WERI-Rb-1 (cell line): ENCODE data around the gene KIAA1671.

Experiments
- DNase-seq: peaks from one replicate; pipeline ENCODE4 v3.0.0-alpha.2; 2020
- H3K27ac ChIP-seq: fragments of 250-450 bp; sonication (Bioruptor Pico); 2 replicates; pipeline ENCODE4 v1.5.1; 2020; ENCODE audit warnings: mild to moderate bottlenecking, moderate library complexity
- H3K27me3 ChIP-seq: fragments of 250-450 bp; sonication (Bioruptor Pico); 2 replicates; pipeline ENCODE4 v1.5.1; 2021; ENCODE audit warnings: mild to moderate bottlenecking, low read depth, moderate library complexity; ENCODE audit not compliant: insufficient read depth, severe bottlenecking
- H3K36me3 ChIP-seq: fragments of 250-450 bp; sonication (Bioruptor Pico); 2 replicates; pipeline ENCODE4 v1.5.1; 2020; ENCODE audit warnings: mild to moderate bottlenecking, moderate library complexity
- H3K4me3 ChIP-seq: 2 replicates; pipeline ENCODE4 v1.5.1; 2011; ENCODE audit warnings: low read depth, mild to moderate bottlenecking, control low read depth, low read length
- H3K9me3 ChIP-seq: fragments of 250-450 bp; sonication (Bioruptor Pico); 2 replicates; pipeline ENCODE4 v1.5.1; 2021; ENCODE audit warnings: mild to moderate bottlenecking, moderate library complexity; ENCODE audit not compliant: severe bottlenecking
- TF ChIP-seq, protein P1 (sequence below): IDR thresholded peaks from 2 replicates; pipeline ENCODE4 v1.5.1; 2011; ENCODE audit warnings: low read depth, mild to moderate bottlenecking, control low read depth, inconsistent platforms, low read length

The KIAA1671 gene

DNA sequence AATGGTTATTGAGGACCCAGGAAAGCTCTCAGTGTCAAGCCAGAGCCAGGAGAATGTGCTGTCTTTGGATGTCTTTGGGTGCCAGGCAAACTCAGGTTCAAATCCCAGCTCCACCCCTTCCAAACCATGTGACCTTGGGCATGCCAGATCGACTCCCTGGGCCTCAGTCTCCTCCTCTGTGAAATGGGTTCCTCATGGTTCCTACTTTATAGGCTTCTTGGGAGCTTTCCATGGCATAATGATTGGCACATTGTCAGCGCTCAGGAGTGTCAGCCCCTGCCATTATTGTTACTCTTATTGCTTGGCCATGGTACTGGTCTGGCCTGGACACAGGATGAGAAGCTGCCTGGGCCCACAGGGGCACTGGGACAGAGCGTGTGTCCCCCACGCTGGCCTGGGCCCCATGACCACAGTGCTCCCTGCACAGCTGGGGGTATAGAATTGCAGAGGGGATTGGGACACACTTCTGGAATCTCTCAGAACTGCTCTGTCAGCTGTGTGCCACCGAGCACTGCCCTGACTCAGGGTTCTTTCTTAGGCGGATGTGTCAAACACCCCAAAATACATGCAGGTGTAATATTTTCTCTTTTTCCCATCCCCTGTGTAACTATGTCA lies 209.5 kb downstream of the KIAA1671 start:
- TF ChIP-seq, protein P1, sequence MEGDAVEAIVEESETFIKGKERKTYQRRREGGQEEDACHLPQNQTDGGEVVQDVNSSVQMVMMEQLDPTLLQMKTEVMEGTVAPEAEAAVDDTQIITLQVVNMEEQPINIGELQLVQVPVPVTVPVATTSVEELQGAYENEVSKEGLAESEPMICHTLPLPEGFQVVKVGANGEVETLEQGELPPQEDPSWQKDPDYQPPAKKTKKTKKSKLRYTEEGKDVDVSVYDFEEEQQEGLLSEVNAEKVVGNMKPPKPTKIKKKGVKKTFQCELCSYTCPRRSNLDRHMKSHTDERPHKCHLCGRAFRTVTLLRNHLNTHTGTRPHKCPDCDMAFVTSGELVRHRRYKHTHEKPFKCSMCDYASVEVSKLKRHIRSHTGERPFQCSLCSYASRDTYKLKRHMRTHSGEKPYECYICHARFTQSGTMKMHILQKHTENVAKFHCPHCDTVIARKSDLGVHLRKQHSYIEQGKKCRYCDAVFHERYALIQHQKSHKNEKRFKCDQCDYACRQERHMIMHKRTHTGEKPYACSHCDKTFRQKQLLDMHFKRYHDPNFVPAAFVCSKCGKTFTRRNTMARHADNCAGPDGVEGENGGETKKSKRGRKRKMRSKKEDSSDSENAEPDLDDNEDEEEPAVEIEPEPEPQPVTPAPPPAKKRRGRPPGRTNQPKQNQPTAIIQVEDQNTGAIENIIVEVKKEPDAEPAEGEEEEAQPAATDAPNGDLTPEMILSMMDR, result no peak
- no peak for DNase-seq
- Histone ChIP-seq H3K27me3 (no peaks in the 10 kb centered on the region), H3K9me3 (no peaks in the 10 kb centered on the region), H3K36me3 (no peaks in the 10 kb centered on the region), H3K27ac (no peak overlapping the region), H3K4me3 (no peak overlapping the region)

DNA sequence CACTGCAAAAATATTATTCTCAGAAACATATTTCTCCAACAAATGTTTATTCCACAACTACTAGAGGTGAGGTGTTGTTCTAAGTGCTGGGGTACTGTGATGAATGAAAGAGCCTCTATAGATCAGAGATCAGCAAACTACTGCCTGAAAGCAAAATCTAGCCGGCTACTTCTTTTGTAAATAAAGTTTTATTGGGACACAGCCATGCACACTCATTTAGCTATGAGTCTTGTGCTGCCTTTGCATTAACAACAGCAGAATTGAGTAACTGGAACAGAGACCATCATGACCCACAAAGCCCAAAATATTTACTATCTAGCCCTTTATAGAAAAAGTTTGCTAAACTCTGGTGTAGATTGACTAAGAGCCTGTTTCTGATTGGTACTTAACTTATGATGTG lies 210.0 kb downstream of the KIAA1671 start:
- no peak for DNase-seq
- no peak overlapping the region for H3K4me3 ChIP-seq
- no peaks in the 10 kb centered on the region for H3K27me3 ChIP-seq
- TF ChIP-seq, protein P1, result no peak
- H3K9me3 ChIP-seq, result no peaks in the 10 kb centered on the region
- no peak overlapping the region for H3K27ac ChIP-seq
- no peaks in the 10 kb centered on the region for H3K36me3 ChIP-seq

DNA sequence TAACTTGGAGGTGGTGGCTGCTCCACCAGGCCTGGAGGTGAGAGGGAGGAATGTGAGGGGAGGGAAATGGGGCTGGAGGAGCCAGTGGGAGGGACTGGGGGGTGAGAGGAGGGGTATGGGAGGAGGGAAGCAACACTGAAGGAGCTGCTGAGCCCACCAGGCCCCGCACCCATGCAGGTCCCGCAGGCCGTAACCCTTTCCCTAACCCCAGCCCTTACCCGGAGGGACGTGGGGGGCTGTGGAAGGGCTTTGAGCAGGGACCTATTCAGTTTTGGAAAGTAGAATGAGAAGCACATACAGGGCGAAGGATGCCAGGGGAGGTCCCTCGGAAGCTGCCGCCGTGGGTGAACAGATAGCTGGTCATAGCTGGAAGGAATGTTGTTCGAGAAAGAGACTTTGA lies 213.3 kb downstream of the KIAA1671 start:
- no peak for DNase-seq
- Histone ChIP-seq H3K4me3 (no peak overlapping the region), H3K27ac (no peak overlapping the region), H3K36me3 (no peaks in the 10 kb centered on the region), H3K9me3 (no peaks in the 10 kb centered on the region), H3K27me3 (no peaks in the 10 kb centered on the region)
- TF ChIP-seq, protein P1, result no peak

DNA sequence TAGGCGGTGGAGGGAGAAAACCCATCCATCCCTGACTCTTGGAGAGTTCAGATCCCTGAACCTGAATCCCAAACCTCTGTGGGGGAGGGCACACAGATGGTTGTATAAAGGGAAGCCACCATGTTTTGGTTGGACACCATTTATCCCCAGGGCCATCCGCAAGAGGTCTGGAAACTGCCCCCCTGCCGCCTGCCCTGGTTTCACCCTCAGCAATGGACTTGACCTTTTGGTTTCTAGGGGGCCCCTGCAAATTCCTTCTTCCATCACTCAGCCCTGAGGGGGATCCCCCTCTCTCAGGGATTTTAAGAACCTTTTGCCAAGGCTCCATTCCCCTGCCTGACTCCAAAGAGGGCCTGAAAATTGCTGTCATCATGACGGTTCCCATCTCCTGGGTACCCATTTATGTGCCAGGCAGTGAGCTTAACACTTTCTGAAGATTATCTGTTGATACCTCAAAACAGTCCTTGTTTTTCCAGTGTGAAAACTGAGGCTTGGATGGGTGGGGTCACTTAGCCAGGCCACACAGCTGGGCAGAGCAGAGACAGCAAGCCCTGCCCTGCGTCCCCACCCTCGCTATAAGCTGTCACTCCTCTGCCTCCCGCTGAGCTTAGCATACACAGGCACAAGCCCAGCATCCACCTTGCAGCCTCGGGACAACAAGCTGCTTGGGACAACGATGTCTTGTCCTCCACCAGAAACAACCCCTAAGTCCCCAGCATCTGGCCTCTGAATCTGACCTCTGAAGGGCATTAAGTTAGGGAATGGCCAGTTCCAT lies 213.9 kb downstream of the KIAA1671 start:
- DNase-seq, result no peak
- TF ChIP-seq, protein P1, result no peak
- Histone ChIP-seq H3K36me3 (peaks cover 2% of the 10 kb centered on the region; the same call in 1 of the 2 replicates), H3K4me3 (no peak overlapping the region), H3K27ac (no peak overlapping the region), H3K27me3 (no peaks in the 10 kb centered on the region), H3K9me3 (no peaks in the 10 kb centered on the region)

DNA sequence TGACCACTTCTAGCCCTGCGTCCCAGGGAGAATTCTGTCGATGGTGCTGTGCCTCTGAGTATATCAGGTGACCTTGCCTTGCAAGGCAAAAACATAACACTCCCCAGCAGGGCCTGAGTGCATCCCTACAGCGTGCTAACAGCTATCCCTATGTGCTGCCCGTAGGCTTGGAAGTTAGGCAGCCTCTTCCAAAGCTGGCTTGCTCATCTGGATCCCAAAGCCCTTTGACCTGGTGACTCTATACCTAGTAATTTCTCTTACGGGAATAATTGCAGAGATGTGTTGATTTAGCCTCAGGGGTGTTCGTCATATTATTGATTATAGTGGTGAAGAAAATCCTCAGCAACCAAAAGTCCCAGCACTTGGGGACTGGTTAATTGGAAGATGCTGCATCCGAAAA lies 214.6 kb downstream of the KIAA1671 start:
- Histone ChIP-seq H3K27ac (no peak overlapping the region), H3K9me3 (no peaks in the 10 kb centered on the region), H3K4me3 (no peak overlapping the region), H3K36me3 (peaks cover 6% of the 10 kb centered on the region; the same call in 1 of the 2 replicates), H3K27me3 (no peaks in the 10 kb centered on the region)
- TF ChIP-seq, protein P1, result no peak
- no peak for DNase-seq
